NK-92 treated with Interleukin-12 subunit alpha and Interleukin-12 subunit beta, amount 100 ng/mL, for 24 hours (cell line): ENCODE data around the gene CUL4A.
A peak's percentile ranks its signal among the peaks of the same experiment; 100 is the strongest.

Source experiments
- DNase-seq: peaks from one replicate; lab custom pipeline; 2025; lab: John Stamatoyannopoulos, UW

CUL4A gene

DNA sequence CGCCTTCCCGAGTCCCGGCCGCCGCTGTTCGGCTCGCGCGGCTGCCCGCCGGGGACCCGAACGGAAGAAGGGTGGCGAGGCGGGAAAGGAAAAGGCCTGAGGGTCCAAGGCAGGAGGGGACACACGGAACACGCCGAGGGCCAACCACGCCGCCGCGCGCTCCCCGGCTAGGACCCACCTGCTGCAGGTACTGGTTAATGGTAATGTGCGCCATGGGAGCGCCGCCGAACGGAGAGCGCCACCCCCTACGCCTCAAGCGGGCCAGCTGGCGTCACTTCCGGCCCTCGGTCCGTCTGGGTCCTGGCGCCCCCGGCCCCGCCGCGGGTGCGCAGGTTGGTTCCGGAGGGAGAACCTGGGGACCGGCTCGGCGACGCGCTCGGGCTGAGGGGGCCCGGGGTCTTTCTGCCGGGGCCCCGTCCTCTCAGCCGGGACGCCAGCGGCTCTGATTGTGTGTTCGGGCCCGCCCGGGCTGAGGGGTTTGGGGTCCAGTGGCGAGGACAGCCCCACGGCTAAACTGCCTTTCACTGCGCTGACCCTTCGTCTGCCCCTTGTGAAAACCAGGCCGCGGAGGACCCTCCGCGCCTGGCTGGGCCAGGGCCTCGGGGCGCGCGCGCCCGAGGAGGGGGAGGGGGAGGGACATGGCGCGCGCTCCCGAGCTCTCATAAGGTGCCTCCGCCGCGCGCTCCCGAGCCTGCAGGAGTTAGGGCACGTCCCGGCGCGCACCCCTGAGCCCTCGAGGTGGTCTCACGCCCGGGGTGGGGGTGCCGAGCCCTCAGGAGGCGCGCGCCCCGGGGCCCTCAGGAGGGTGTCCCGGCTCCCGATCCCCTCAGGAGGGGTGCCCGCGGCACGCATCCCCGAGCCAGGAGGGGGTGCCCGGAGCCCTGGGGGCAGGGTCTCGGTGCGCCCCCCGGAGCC, 735 bp upstream of the CUL4A start, which contains the start of gene PCID2:
PCID2 (minus strand) TSS at position 249 of the 915 bp plus-strand sequence; CDS start at position 214, 35 bp downstream.
- peak; percentile 80 for DNase-seq

DNA sequence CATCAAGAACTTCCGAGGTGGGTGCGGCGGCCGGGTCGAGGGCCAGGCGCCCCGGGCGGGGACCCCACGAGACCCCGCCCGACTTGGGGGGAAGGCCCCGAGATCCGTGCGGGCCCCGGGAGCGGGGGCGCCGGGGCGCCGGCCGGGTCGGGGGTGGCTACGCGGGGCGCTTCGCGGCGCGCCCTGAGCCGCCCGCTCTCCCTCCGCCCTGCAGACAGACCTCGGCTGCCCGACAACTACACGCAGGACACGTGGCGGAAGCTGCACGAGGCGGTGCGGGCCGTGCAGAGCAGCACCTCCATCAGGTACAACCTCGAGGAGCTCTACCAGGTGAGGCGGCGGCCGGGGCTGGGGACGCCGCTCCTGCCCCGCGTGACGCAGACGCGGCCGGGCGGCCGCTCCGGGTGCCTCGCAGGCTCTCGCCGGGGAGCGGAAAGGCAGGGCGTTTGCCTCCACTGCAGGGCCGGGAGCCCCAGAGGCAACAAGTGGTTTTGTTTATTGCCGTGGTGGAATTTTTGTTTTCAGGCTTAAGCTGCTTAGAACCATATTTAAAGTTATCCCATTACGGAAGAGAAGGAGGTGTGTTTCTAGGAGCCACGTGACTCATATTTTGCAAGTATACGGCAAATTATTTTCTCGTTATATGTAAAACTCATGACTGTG, 477 bp downstream of the CUL4A start:
- DNase-seq, result peak; percentile 49

DNA sequence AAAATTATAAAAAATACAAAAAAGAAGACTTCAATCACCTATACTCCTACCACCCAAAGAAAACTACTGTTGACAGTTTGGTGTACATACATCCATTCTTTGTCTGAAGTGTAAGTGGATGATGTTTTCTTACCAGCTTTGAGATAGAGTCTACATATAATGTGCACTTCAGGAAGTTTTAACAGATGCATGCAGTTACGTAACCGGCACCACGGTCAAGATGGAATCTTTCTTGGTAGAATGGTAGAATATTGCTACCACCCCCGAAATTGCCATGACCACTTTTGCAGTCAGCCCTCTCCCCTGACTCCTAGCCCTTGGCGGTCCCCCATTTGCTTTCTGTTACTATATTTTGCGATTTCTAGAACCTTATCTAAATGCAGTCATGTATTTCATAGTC, 1.4 kb downstream of the CUL4A start:
- no peak for DNase-seq

DNA sequence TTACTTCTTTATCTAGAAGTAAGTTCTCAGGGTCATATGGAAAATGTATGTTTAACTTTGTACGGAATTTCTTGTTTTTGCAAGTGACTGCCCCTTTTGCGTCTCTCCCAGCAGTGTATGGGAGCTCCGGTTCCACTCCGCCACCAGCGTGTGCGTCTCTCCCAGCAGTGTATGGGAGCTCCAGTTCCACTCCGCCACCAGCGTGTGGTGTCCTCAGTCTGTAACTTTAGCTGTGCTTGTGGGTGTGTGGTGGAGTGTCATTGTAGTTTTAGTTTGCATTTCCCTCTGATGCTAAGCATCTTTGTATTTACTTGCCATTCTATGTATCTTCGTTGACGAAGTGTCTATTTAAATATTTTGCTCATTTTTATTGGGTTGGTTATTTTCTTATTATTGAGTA, 2.4 kb downstream of the CUL4A start:
- DNase-seq, result no peak

DNA sequence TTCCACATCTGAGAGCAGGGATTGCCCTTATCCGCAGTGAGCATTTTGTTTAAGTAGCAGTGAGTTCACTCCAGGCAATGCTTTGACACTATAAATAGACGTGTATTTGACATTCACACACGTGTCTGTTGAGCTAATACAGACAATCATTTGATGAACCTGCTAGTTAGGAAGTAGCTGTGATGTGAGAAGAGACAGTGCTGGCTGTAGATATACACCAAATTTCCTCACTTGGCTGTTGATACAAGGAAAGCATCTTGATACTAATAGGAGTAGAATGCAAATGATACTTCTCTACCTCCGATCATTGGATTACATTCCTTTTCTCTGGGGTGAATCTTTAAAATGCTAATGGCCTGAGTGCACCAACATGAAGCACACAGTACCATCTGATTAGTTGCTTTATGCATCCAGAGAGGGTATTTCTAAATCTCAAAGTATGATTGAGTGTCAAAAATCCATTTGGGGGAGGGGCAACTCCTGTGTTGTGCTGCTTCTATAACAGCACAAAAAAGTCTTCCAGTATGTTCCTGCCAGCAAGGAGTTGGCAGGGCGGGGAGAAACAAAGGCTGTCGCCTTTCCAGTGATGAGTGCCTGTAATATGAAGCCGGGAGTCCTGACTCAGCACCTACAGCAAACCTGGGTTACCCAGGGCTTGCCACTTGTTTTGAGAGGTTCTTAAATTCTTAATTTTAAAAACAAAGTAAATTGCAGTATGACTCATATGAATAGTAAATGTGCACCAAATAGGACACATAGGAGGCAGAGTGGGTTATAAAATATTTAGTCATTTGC, 7.0 kb downstream of the CUL4A start:
- DNase-seq, result no peak

- DNase-seq, result no peak
Observed at GRCh38 chr13:113218586-113218985, 9.2 kb downstream of the CUL4A start.

DNA sequence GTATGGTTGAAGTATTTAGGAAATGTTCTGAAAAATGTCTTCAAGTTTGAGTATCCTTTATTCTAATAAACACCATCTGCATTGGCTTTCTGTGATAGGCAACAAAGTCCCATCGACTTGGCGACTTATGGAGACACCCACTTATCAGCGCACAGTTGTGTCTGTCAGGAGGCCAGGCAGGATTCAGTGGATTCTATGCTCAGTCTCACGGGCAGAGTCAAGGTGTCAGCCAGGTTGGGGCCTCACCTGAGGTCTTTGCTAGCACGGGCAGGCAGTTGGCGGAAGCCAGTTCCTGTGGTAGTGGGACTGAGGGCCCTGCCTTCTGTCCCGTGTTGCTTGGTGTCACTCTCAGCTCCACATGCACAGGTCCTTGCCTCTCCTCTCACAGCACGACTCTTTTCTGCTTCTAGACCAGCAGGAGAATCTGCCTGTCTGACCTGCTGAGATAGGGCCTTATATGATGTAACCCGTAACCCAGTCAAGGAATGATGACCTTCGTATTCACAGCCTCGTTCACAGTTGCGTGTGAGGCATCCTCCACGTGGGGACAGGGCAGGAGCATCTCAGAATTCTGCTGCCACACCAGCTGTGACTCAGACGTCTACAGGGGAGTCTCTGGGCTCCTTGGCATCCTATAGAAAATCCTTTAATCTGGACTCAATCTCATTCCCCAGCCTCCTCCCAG, 10.0 kb downstream of the CUL4A start:
- DNase-seq, result no peak

DNA sequence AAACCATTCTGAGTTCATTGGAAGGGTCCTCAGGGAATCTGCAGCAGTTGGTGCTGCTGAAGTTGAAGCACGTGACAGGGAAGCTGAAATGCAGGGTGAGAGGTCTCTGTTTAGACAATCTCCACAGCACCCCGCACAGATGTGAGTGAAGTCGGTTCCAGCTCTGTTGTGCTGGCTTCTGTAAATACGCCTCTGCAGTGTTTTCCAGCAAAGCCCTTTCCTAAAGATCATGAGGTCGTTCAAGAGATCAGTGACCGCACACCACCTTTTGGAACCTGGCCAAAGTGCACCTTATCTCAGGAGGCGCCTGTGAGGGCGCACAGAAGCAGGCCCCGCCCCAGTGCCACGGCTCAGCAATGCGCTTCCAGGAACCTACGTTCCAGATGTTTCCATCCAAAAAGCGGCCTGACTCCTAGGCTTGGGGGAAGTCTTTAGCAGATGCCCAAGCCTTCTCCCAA, 10.8 kb downstream of the CUL4A start:
- no peak for DNase-seq

GRCh38 chr13:113220877-113221276, 11.5 kb downstream of the CUL4A start:
- no peak for DNase-seq

- DNase-seq, result no peak
Observed at GRCh38 chr13:113223070-113223469, 13.7 kb downstream of the CUL4A start.

- DNase-seq, result no peak
Observed at GRCh38 chr13:113224486-113224885, 15.1 kb downstream of the CUL4A start.

DNA sequence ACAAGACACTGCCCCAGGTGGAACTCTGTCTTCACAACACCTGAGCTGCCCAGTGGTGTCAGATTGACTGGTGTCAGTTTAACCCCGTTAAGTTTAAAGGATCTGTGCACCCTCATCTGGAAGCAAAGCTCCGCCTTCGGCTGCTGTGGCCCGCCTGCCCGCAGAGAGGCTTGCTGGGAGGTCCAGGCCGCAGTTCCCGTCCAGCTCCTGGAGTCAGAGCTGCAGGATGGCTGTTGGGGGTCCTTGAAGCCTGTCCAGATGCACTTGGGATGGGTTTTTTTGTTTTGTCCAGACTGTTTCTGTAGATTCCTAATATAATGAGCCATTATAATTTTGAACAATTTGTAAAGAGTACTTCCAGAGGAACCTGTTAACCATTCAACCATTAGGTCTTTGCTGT, 16.1 kb downstream of the CUL4A start:
- DNase-seq, result no peak

- DNase-seq, result no peak
Observed at GRCh38 chr13:113226873-113227450, 17.5 kb downstream of the CUL4A start.

- no peak for DNase-seq
Observed at GRCh38 chr13:113229161-113229560, 19.7 kb downstream of the CUL4A start.

GRCh38 chr13:113229791-113230190, 20.4 kb downstream of the CUL4A start:
- DNase-seq, result no peak

- DNase-seq, result no peak
Observed at GRCh38 chr13:113231306-113232207, 22.1 kb downstream of the CUL4A start.

DNA sequence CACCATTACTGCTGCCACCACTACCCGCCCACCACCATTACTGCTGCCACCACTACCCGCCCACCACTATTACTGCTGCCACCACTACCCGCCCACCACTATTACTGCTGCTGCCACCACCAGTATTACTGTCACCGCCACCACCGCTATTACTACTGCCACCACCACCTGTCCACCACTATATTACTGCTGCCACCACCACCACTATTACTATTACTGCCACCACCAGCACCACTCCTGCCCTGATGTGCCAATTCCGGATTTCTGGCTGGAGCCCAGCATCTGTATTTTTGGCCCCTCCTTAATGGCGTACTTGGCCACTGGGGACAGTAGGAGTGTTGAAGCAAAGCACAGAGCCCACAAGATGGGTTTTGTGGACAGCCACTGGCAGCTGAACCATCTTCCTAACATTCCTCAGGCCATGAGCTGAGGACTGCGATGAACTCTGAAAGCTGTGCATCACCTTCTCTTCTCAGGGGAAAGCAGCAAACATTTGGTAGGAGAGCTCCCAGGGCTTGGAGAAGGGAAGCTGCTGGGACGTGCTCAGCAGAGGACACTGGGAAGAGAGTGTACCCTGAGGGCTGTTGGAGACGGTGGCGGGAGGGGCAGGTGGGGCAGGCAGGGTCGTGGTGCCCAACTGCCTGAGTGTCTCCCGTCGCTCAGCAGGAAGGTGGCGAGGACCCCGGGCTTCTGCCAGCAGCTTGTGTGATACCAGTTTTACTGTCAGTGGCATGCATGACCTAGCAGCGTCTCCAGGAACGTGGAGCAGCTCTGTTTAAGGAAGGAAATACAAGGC, 23.0 kb downstream of the CUL4A start:
- no peak for DNase-seq

- DNase-seq, result no peak
Observed at GRCh38 chr13:113233101-113233500, 23.7 kb downstream of the CUL4A start.

DNA sequence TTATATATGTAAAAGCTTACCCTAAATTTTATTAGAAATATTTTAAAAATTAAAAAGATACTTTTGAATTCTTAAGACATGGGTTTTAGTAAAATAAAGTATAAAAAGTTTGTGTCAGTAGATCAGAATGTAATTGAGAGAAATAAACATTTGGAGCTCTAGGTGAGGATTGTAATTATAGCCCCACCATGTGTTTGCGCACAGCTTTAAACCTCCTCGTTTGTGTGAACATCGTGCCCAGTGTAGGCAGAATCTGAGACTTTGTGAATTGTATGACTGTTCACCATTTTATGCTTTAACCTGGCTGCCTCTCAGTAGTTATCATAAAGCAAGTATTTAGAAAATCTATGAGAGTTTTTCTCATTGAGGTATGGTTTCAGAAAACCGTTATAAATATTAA, 29.1 kb downstream of the CUL4A start:
- no peak for DNase-seq
